Neutrophil (primary cell): ENCODE measurements around the gene CYP4V2.

Experiments
- H3K27ac ChIP-seq: fragments of 200-600 bp; sonication (generic); 2 replicates; pipeline ENCODE4 v1.5.1; 2016; ENCODE audit warnings: mild to moderate bottlenecking, moderate library complexity
- H3K27me3 ChIP-seq: fragments of 200-600 bp; sonication (generic); 2 replicates; pipeline ENCODE4 v1.6.0; 2016; ENCODE audit warnings: mild to moderate bottlenecking
- H3K36me3 ChIP-seq: fragments of 200-600 bp; sonication (generic); 2 replicates; pipeline ENCODE4 v1.5.1; 2017
- H3K4me1 ChIP-seq, 2 experiments: fragments of 200-600 bp in 1 of 2; sonication (generic) in 1 of 2; 1 replicate in 1 of 2; 2 replicates in 1 of 2; pipeline versions ENCODE4 v1.5.1 to v1.6.1; 2013 to 2016; ENCODE audit warnings: low read depth in 1 of 2, low read length in 1 of 2, mild to moderate bottlenecking in 1 of 2, moderate library complexity in 1 of 2; ENCODE audit not compliant: control insufficient read depth in 1 of 2, insufficient read depth in 1 of 2
- H3K4me3 ChIP-seq, 2 experiments: fragments of 200-600 bp in 1 of 2; sonication (generic) in 1 of 2; 1 replicate in 1 of 2; 2 replicates in 1 of 2; pipeline ENCODE4 v1.5.1; 2013 to 2016; ENCODE audit warnings: low read depth in 1 of 2, low read length in 1 of 2, mild to moderate bottlenecking in 1 of 2, moderate library complexity in 1 of 2
- H3K9me3 ChIP-seq: fragments of 200-600 bp; sonication (generic); 2 replicates; pipeline ENCODE4 v1.5.1; 2016
- CTCF ChIP-seq: fragments of 200-600 bp; sonication (generic); IDR thresholded peaks from 2 replicates; pipeline ENCODE4 v1.5.1; 2016; ENCODE audit warnings: antibody characterized with exemption

Gene CYP4V2

GRCh38 chr4:186149872-186150271 is 41.5 kb upstream of the CYP4V2 start:
- no peak overlapping the region for H3K27ac ChIP-seq
- H3K4me3 ChIP-seq = no peak overlapping the region
- no peaks in the 10 kb centered on the region for H3K4me1 ChIP-seq
- no peaks in the 10 kb centered on the region for H3K36me3 ChIP-seq
- TF ChIP-seq CTCF = no peak
- H3K9me3 ChIP-seq = no peaks in the 10 kb centered on the region
- peaks cover 47% of the 10 kb centered on the region for H3K27me3 ChIP-seq

- Histone ChIP-seq H3K27ac (no peak overlapping the region), H3K4me1 (no peaks in the 10 kb centered on the region), H3K27me3 (peaks cover 36% of the 10 kb centered on the region), H3K36me3 (no peaks in the 10 kb centered on the region), H3K4me3 (no peak overlapping the region), H3K9me3 (no peaks in the 10 kb centered on the region)
- no peak for TF ChIP-seq CTCF
These were observed 40.4 kb upstream of the CYP4V2 start for GRCh38 chr4:186150926-186151325.

GRCh38 chr4:186151499-186151898 is 39.9 kb upstream of the CYP4V2 start:
- H3K27ac ChIP-seq = no peak overlapping the region
- H3K27me3 ChIP-seq = peaks cover 31% of the 10 kb centered on the region
- no peaks in the 10 kb centered on the region for H3K9me3 ChIP-seq
- H3K4me1 ChIP-seq = no peaks in the 10 kb centered on the region
- no peak overlapping the region for H3K4me3 ChIP-seq
- TF ChIP-seq CTCF = no peak
- no peaks in the 10 kb centered on the region for H3K36me3 ChIP-seq

GRCh38 chr4:186158021-186158813 is 33.1 kb upstream of the CYP4V2 start:
- no peaks in the 10 kb centered on the region for H3K36me3 ChIP-seq
- peaks cover 31% of the 10 kb centered on the region for H3K27me3 ChIP-seq
- H3K4me3 ChIP-seq = no peak overlapping the region
- H3K4me1 ChIP-seq = no peaks in the 10 kb centered on the region
- no peaks in the 10 kb centered on the region for H3K9me3 ChIP-seq
- no peak for TF ChIP-seq CTCF
- no peak overlapping the region for H3K27ac ChIP-seq

GRCh38 chr4:186158966-186159365 is 32.4 kb upstream of the CYP4V2 start:
- no peaks in the 10 kb centered on the region for H3K4me1 ChIP-seq
- TF ChIP-seq CTCF = no peak
- peaks cover 35% of the 10 kb centered on the region for H3K27me3 ChIP-seq
- no peak overlapping the region for H3K27ac ChIP-seq
- H3K4me3 ChIP-seq = no peak overlapping the region
- no peaks in the 10 kb centered on the region for H3K36me3 ChIP-seq
- H3K9me3 ChIP-seq = no peaks in the 10 kb centered on the region
